AG04449 (cell line): ENCODE data around the gene PIP4K2A.
"Not testable (repeated sequence)": the region's sequence is repeated elsewhere in the genome, so short reads cannot be mapped to it uniquely, and the experiment has no call there.

Experiments used
- CTCF ChIA-PET: fragments of 350-600 bp; formaldehyde crosslinking; extraction: SDS; loops from one replicate; lab custom pipeline; 2021; ENCODE audit warnings: antibody characterized with exemption; lab: Yijun Ruan, JAX
- POLR2A ChIA-PET: fragments of 400-600, 350-600 bp; formaldehyde crosslinking; extraction: SDS; loops from one replicate; lab custom pipeline; 2020; ENCODE audit warnings: antibody characterized with exemption, inconsistent platforms; lab: Yijun Ruan, JAX
- DNase-seq: peaks from one replicate; pipeline ENCODE4 v3.0.0-alpha.2; 2010; ENCODE audit warnings: low read depth, low spot score
- H3K4me3 ChIP-seq: 2 replicates; pipeline ENCODE4 v1.5.1; 2011; ENCODE audit warnings: low read depth, mild to moderate bottlenecking, control low read depth, low read length
- TF ChIP-seq, protein P1 (sequence below): IDR thresholded peaks from one replicate; pipeline ENCODE4 v1.5.1; 2011; ENCODE audit warnings: mild to moderate bottlenecking, moderate library complexity, low read length, control low read depth, inconsistent platforms; ENCODE audit not compliant: insufficient read depth; ENCODE audit errors: missing control alignments

Gene PIP4K2A

DNA sequence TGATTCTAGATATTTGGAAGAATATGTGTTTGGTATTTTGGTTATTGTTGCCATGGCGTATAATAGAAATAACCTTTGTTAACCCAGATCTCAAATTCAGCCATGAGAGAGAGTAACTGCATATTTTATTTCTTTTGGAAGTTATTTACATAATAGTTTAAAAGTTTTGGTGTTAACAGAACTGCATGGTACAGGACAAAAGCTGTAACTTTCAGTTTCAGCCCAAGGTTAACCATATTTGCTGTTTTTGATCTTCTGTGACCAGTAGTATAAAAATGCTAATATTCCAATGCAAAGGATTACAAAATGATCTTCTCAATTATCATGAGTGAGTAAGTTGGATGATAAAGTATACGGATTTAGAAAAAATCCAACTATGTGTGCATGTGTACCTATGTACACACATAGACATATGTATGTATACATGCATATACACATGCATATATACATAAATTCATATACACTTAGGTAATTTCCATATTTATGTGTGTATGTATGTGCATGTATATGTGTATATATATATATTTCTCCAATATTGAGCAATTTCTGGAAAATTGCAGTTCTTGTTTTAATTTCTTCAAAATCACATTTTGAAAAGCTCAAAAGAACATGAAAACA lies 38.0 kb upstream of the PIP4K2A start:
- ChIA-PET CTCF (interaction anchor here (1.2 kb wide), 1 partner anchor 13 kb away, joined by 3 read pairs; no protein-coding TSS in a partner anchor), POLR2A (no interaction called here)
- H3K4me3 ChIP-seq = no peak overlapping the region
- TF ChIP-seq, protein P1, sequence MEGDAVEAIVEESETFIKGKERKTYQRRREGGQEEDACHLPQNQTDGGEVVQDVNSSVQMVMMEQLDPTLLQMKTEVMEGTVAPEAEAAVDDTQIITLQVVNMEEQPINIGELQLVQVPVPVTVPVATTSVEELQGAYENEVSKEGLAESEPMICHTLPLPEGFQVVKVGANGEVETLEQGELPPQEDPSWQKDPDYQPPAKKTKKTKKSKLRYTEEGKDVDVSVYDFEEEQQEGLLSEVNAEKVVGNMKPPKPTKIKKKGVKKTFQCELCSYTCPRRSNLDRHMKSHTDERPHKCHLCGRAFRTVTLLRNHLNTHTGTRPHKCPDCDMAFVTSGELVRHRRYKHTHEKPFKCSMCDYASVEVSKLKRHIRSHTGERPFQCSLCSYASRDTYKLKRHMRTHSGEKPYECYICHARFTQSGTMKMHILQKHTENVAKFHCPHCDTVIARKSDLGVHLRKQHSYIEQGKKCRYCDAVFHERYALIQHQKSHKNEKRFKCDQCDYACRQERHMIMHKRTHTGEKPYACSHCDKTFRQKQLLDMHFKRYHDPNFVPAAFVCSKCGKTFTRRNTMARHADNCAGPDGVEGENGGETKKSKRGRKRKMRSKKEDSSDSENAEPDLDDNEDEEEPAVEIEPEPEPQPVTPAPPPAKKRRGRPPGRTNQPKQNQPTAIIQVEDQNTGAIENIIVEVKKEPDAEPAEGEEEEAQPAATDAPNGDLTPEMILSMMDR = no peak
- no peak for DNase-seq

DNA sequence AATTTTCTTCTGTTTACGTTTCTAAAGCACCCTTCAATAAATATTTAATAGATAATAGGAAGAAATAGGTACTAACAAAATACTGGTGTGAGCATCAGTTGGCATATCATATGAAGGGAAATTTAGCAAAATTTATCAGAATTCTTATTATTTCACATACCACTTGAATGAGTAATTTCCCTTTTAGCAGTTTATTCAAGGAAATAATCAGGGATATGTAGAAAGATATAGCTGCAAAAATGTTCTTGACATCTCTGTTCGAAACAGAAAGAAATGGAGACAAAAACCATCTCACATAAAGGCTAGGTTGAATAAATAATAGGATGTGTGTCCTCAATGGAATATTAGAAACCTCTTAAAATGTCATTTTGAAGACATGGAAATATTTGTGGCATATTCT lies 35.8 kb upstream of the PIP4K2A start:
- H3K4me3 ChIP-seq = no peak overlapping the region
- ChIA-PET CTCF (interaction anchor here (1.6 kb wide), 1 partner anchor 73 kb away, joined by 3 read pairs; no protein-coding TSS in a partner anchor), POLR2A (no interaction called here)
- TF ChIP-seq, protein P1 = no peak
- no peak for DNase-seq

DNA sequence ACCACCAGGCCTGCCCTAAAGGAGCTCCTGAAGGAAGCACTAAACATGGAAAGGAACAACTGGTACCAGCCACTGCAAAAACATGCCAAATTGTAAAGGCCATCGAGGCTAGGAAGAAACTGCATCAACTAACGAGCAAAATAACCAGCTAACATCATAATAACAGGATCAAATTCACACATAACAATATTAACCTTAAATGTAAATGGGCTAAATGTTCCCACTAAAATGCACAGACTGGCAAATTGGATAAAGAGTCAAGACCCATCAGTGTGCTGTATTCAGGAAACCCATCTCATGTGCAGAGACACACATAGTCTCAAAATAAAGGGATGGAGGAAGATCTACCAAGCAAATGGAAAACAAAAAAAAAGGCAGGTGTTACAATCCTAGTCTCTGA lies 30.5 kb upstream of the PIP4K2A start:
- POLR2A ChIA-PET, CTCF ChIA-PET, DNase-seq, H3K4me3 ChIP-seq: not testable (repeated sequence)

DNA sequence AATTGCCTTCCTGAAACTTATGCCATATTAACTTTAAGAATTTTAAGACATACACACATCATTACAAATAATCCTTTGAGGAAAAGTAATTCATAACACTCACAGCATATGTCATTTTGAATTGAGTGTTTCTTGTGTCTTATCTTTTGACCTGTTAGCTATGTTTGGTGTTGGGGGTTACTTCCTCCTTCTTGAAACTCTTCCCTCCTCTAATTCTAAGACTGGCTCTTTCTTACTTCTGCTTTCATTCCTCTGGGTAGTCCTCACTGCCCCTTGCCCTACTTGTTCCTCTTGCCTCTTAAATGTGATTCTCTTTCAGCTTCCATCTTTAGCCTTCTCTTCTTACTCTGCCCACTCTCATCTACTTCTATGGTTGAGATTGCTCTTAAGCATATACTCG lies 28.3 kb upstream of the PIP4K2A start:
- DNase-seq = no peak
- TF ChIP-seq, protein P1 = no peak
- no peak overlapping the region for H3K4me3 ChIP-seq
- ChIA-PET POLR2A (no interaction called here), CTCF (no interaction called here)

DNA sequence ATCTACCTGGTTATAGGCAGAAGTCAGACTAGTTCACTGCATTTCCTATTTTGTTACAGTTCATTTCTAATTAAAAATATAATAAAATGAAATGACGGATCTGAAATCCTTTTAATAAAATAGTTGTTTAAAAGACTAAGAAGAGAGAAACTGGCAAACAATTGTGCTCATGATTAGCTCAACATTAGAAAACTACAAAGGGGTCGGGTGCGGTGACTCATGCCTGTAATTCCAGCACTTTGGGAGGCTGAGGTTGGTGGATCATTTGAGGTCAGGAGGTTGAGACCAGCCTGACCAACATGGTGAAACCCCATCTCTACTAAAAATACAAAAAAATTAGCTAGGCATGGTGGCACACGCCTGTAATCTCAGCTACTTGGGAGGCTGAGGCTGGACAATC lies 27.3 kb upstream of the PIP4K2A start:
- DNase-seq, POLR2A ChIA-PET, CTCF ChIA-PET, H3K4me3 ChIP-seq: not testable (repeated sequence)

DNA sequence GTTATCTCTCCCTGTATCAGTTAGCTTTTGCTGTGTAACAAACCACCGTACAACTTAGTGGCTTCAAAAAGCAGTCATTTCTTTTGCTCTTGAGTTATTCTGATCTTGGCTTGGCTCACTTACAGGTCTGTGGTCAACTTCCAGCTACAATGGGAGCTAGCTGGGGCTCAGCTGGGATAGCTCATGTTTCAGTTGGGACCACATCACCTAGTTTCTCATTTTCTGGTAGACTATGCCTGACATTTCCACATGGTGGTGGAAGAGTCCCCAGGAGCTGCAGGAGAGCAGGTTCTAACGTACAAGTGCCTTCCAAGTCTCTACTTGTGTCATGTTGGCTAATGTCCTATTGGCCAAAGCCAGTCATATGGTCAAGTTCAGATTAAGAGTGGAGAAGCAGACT lies 25.8 kb upstream of the PIP4K2A start:
- ChIA-PET POLR2A (no interaction called here), CTCF (no interaction called here)
- TF ChIP-seq, protein P1 = no peak
- no peak for DNase-seq
- no peak overlapping the region for H3K4me3 ChIP-seq

DNA sequence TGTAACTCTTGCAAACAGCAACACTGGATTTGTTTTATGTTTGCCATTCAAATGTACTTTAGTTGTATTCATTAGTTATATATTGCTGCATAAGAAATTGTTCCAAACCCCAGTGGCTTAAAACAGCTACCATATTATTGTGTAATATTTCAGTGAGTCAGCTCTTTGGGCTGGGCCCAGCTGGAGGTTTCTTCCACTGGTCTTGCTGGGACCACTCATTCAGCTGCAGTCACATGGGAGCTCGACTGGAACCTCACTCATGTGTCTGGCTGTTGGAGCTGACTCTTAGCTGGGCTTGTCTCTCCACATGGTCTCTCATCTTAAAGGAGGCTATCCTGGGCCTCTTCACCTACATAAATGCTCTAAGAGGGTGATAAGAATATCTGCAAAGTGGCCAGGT lies 23.2 kb upstream of the PIP4K2A start:
- no peak for DNase-seq
- ChIA-PET CTCF (interaction anchor here (1.0 kb wide), 1 partner anchor 75 kb away, joined by 3 read pairs; no protein-coding TSS in a partner anchor), POLR2A (no interaction called here)
- H3K4me3 ChIP-seq = no peak overlapping the region
- TF ChIP-seq, protein P1 = no peak
